Measurements from ENCODE around the gene DNER. TPM values are rescaled to one million over a fixed set of nuclear protein-coding genes. Genes with fewer than 3 reads are reported as not detected.

The DNER gene
- total RNA-seq, 2 donors from 2014 or later: 0.11 to 0.18 TPM

GRCh38 chr2:229343661-229344060, 370.7 kb downstream of the DNER start:
- WGBS, 2 experiments (ENCODE audit: insufficient coverage in 1 of 2, insufficient read length in 1 of 2): 80 to 89% methylated on average over 1 to 3 of the region's 3 CpGs
- Histone ChIP-seq H3K9me3 (ENCODE audit: control insufficient read depth, low read length) (no peaks in the 10 kb centered on the region), H3K27me3 (ENCODE audit: control insufficient read depth, insufficient read depth, low read length, poor library complexity, severe bottlenecking) (no peaks in the 10 kb centered on the region), H3K4me1 (ENCODE audit: control insufficient read depth, insufficient read depth, low read length) (no peaks in the 10 kb centered on the region), H3K9ac (ENCODE audit: extremely low read depth, low read length, poor library complexity, severe bottlenecking) (no peak overlapping the region), H3K36me3 (ENCODE audit: control insufficient read depth, insufficient read depth, low read length) (no peaks in the 10 kb centered on the region), H3K4me3 (ENCODE audit: low read length) (no peak overlapping the region), H3K27ac (ENCODE audit: low read depth, low read length) (no peak overlapping the region)
- no peaks in the 10 kb centered on the region for H3K36me3 Mint-ChIP-seq (ENCODE audit: low read depth)
- DNase-seq: no peak
- no peaks in the 10 kb centered on the region for H3K9me3 Mint-ChIP-seq
- H3K4me1 Mint-ChIP-seq: no peaks in the 10 kb centered on the region
- no peak overlapping the region for H3K4me3 Mint-ChIP-seq
- H3K27me3 Mint-ChIP-seq (ENCODE audit: insufficient read depth): no peaks in the 10 kb centered on the region
- H3K27ac Mint-ChIP-seq: no peak overlapping the region
- TF ChIP-seq CTCF (conservative IDR thresholded peaks at IDR 0.05): no peak

GRCh38 chr2:229342376-229342775, 372.0 kb downstream of the DNER start:
- H3K4me1 ChIP-seq (ENCODE audit: control insufficient read depth, insufficient read depth, low read length): no peaks in the 10 kb centered on the region
- H3K36me3 Mint-ChIP-seq (ENCODE audit: low read depth): no peaks in the 10 kb centered on the region
- H3K9me3 Mint-ChIP-seq: no peaks in the 10 kb centered on the region
- H3K4me3 ChIP-seq (ENCODE audit: low read length): no peak overlapping the region
- no peak overlapping the region for H3K27ac ChIP-seq (ENCODE audit: low read depth, low read length)
- H3K4me3 Mint-ChIP-seq: no peak overlapping the region
- H3K27me3 ChIP-seq (ENCODE audit: control insufficient read depth, insufficient read depth, low read length, poor library complexity, severe bottlenecking): no peaks in the 10 kb centered on the region
- H3K27ac Mint-ChIP-seq: no peak overlapping the region
- WGBS, 2 experiments (ENCODE audit: insufficient coverage in 1 of 2, insufficient read length in 1 of 2): 12 to 43% methylated on average over 1 to 4 of the region's 4 CpGs
- DNase-seq: peak; percentile 94
- H3K36me3 ChIP-seq (ENCODE audit: control insufficient read depth, insufficient read depth, low read length): no peaks in the 10 kb centered on the region
- no peak overlapping the region for H3K9ac ChIP-seq (ENCODE audit: extremely low read depth, low read length, poor library complexity, severe bottlenecking)
- H3K9me3 ChIP-seq (ENCODE audit: control insufficient read depth, low read length): no peaks in the 10 kb centered on the region
- H3K4me1 Mint-ChIP-seq: no peaks in the 10 kb centered on the region
- no peaks in the 10 kb centered on the region for H3K27me3 Mint-ChIP-seq (ENCODE audit: insufficient read depth)
- TF ChIP-seq CTCF (conservative IDR thresholded peaks at IDR 0.05): peak; percentile 87

- Histone ChIP-seq H3K27ac (ENCODE audit: low read depth, low read length) (no peak overlapping the region), H3K36me3 (ENCODE audit: control insufficient read depth, insufficient read depth, low read length) (no peaks in the 10 kb centered on the region), H3K9ac (ENCODE audit: extremely low read depth, low read length, poor library complexity, severe bottlenecking) (no peak overlapping the region), H3K9me3 (ENCODE audit: control insufficient read depth, low read length) (no peaks in the 10 kb centered on the region), H3K27me3 (ENCODE audit: control insufficient read depth, insufficient read depth, low read length, poor library complexity, severe bottlenecking) (no peaks in the 10 kb centered on the region), H3K4me3 (ENCODE audit: low read length) (no peak overlapping the region), H3K4me1 (ENCODE audit: control insufficient read depth, insufficient read depth, low read length) (no peaks in the 10 kb centered on the region)
- Mint-ChIP-seq H3K36me3 (ENCODE audit: low read depth) (no peaks in the 10 kb centered on the region), H3K4me3 (no peak overlapping the region), H3K27me3 (ENCODE audit: insufficient read depth) (no peaks in the 10 kb centered on the region), H3K27ac (no peak overlapping the region), H3K4me1 (peaks cover 10% of the 10 kb centered on the region), H3K9me3 (no peaks in the 10 kb centered on the region)
- no peak for DNase-seq
- 92 to 94% methylated on average over 4 to 8 of the region's 8 CpGs for WGBS, 2 experiments (ENCODE audit: insufficient coverage in 1 of 2, insufficient read length in 1 of 2)
- TF ChIP-seq CTCF (conservative IDR thresholded peaks at IDR 0.05): no peak
Observed at GRCh38 chr2:229340086-229340760, 374.1 kb downstream of the DNER start.
